H1 (cell line): ENCODE measurements around the gene HSH2D. TPM values are rescaled to one million over a fixed set of nuclear protein-coding genes. Genes with fewer than 3 reads are reported as not detected.

Experiments used
- CTCF ChIA-PET: fragments of 300-600 bp; sonication (Branson Sonifier 250); formaldehyde crosslinking; loops from one replicate; lab custom pipeline; 2021; ENCODE audit not compliant: partially characterized antibody; lab: Charles Lee
- POLR2A ChIA-PET: fragments of 300-600 bp; sonication (Branson Sonifier 250); formaldehyde crosslinking; loops from one replicate; lab custom pipeline; 2021; ENCODE audit warnings: inconsistent platforms; ENCODE audit not compliant: partially characterized antibody; lab: Charles Lee
- DNase-seq, 2 experiments: peaks; one replicate each; pipeline versions ENCODE4 v3.0.0 to v3.0.0-alpha.2; 2010 to 2022; ENCODE audit warnings: low spot score in 2 of 2, low read depth in 1 of 2, mixed read lengths in 1 of 2
- FAIRE-seq: peaks from 2 replicates; lab custom pipeline; 2011; peaks lifted over from hg19 to GRCh38; lab: Jason Lieb, UNC
- H2AFZ ChIP-seq: 2 replicates; pipeline ENCODE4 v1.8.1; 2012; ENCODE audit warnings: low read length, inconsistent platforms
- H2AK5ac ChIP-seq: 2 replicates; pipeline ENCODE4 v1.6.1; 2013; ENCODE audit warnings: low read depth, low read length
- H2BK120ac ChIP-seq: replicated peaks from 2 replicates; pipeline ENCODE3; 2013; ENCODE audit warnings: low read depth, low read length, inconsistent platforms
- H2BK12ac ChIP-seq: 2 replicates; pipeline ENCODE4 v1.6.1; 2013; ENCODE audit warnings: low read depth, low read length
- H2BK15ac ChIP-seq: 2 replicates; pipeline ENCODE4 v1.6.1; 2013; ENCODE audit warnings: low read length
- H2BK20ac ChIP-seq: 2 replicates; pipeline ENCODE4 v1.6.1; 2013; ENCODE audit warnings: low read length
- H2BK5ac ChIP-seq: 2 replicates; pipeline ENCODE4 v1.6.1; 2013; ENCODE audit warnings: low read depth, low read length
- H3K14ac ChIP-seq: 2 replicates; pipeline ENCODE4 v1.6.1; 2013; ENCODE audit warnings: inconsistent platforms; ENCODE audit not compliant: insufficient read length
- H3K18ac ChIP-seq: 2 replicates; pipeline ENCODE4 v1.6.1; 2013; ENCODE audit warnings: low read length; ENCODE audit errors: extremely low read depth
- H3K23ac ChIP-seq: 2 replicates; pipeline ENCODE4 v1.6.1; 2013; ENCODE audit warnings: inconsistent platforms; ENCODE audit not compliant: insufficient read length
- H3K23me2 ChIP-seq: 2 replicates; pipeline ENCODE4 v1.6.1; 2013; ENCODE audit warnings: low read depth, low read length
- H3K27ac ChIP-seq: 2 replicates; pipeline ENCODE4 v1.6.1; 2011; ENCODE audit warnings: low read depth, low read length, inconsistent platforms
- H3K27me3 ChIP-seq, 4 experiments: replicated peaks in 1 of 4; 1 replicate in 1 of 4; 2 replicates in 3 of 4; pipeline versions ENCODE4 v1.6.1 to v1.8.1; 2011 to 2013; ENCODE audit warnings: low read length in 3 of 4, mild to moderate bottlenecking in 3 of 4, inconsistent platforms in 2 of 4, mixed read lengths in 2 of 4, moderate library complexity in 1 of 4; ENCODE audit not compliant: control insufficient read depth in 3 of 4, insufficient read depth in 3 of 4; ENCODE audit errors: extremely low read depth in 1 of 4
- H3K36me3 ChIP-seq, 4 experiments: 2 replicates each; pipeline versions ENCODE4 v1.6.1 to v1.8.1; 2011 to 2013; ENCODE audit warnings: mild to moderate bottlenecking in 4 of 4, low read length in 3 of 4, moderate library complexity in 2 of 4, control low read depth in 1 of 4, inconsistent platforms in 1 of 4; ENCODE audit not compliant: insufficient read depth in 4 of 4, control insufficient read depth in 2 of 4
- H3K4ac ChIP-seq: replicated peaks from 2 replicates; pipeline ENCODE3; 2013; ENCODE audit warnings: low read length, low read depth, mixed read lengths, inconsistent platforms; ENCODE audit not compliant: insufficient read length
- H3K4me1 ChIP-seq, 4 experiments: replicated peaks in 1 of 4; 1 replicate in 1 of 4; 2 replicates in 3 of 4; pipeline versions ENCODE4 v1.6.1 to v1.8.1; 2011 to 2013; ENCODE audit warnings: low read length in 3 of 4, inconsistent platforms in 2 of 4, mixed read lengths in 1 of 4; ENCODE audit not compliant: insufficient read depth in 4 of 4, control insufficient read depth in 3 of 4
- H3K4me2 ChIP-seq, 2 experiments: 2 replicates each; pipeline versions ENCODE4 v1.6.1 to v1.8.1; 2011 to 2013; ENCODE audit warnings: low read depth in 2 of 2, low read length in 2 of 2, control low read depth in 1 of 2, inconsistent platforms in 1 of 2, mild to moderate bottlenecking in 1 of 2; ENCODE audit not compliant: insufficient read depth in 1 of 2
- H3K4me3 ChIP-seq, 4 experiments: fragments of 200-600, 300-600 bp in 1 of 4; sonication (generic), shearing (Covaris generic), sonication (Bioruptor Twin) in 1 of 4; 2 replicates each; pipeline versions ENCODE4 v1.5.1 to v1.8.1; 2011 to 2016; ENCODE audit warnings: low read length in 4 of 4, low read depth in 3 of 4, control low read depth in 2 of 4, inconsistent platforms in 2 of 4, mild to moderate bottlenecking in 2 of 4, mixed read lengths in 1 of 4, moderate library complexity in 1 of 4; ENCODE audit not compliant: insufficient read depth in 2 of 4; ENCODE audit errors: extremely low read depth in 1 of 4
- H3K56ac ChIP-seq: replicated peaks from 2 replicates; pipeline ENCODE3; 2013; ENCODE audit warnings: low read depth, mild to moderate bottlenecking, mixed read lengths, low read length, inconsistent platforms; ENCODE audit not compliant: insufficient read length
- H3K79me1 ChIP-seq: 2 replicates; pipeline ENCODE4 v1.6.1; 2013; ENCODE audit warnings: low read depth, low read length, control low read depth
- H3K79me2 ChIP-seq, 2 experiments: 2 replicates each; pipeline versions ENCODE4 v1.6.1 to v1.8.1; 2012 to 2013; ENCODE audit warnings: low read length in 2 of 2, mild to moderate bottlenecking in 2 of 2, inconsistent platforms in 1 of 2; ENCODE audit not compliant: insufficient read depth in 2 of 2, control insufficient read depth in 1 of 2
- H3K9ac ChIP-seq, 4 experiments: replicated peaks in 1 of 4; 1 replicate in 1 of 4; 2 replicates in 3 of 4; pipeline versions ENCODE4 v1.6.1 to v1.8.1; 2011 to 2013; ENCODE audit warnings: low read depth in 3 of 4, low read length in 3 of 4, control low read depth in 2 of 4, mild to moderate bottlenecking in 2 of 4, moderate library complexity in 2 of 4, inconsistent platforms in 1 of 4; ENCODE audit errors: extremely low read depth in 1 of 4
- H3K9me3 ChIP-seq, 2 experiments: 2 replicates each; pipeline versions ENCODE4 v1.6.1 to v1.8.1; 2012 to 2013; ENCODE audit warnings: mild to moderate bottlenecking in 2 of 2, moderate library complexity in 2 of 2, control low read depth in 1 of 2, inconsistent platforms in 1 of 2, low read depth in 1 of 2, low read length in 1 of 2, mixed read lengths in 1 of 2; ENCODE audit not compliant: insufficient read depth in 2 of 2
- H4K20me1 ChIP-seq, 2 experiments: replicated peaks in 1 of 2; 2 replicates each; pipeline versions ENCODE3 to v1.8.1; 2011 to 2013; ENCODE audit warnings: inconsistent platforms in 2 of 2, low read length in 2 of 2, mild to moderate bottlenecking in 1 of 2; ENCODE audit not compliant: insufficient read depth in 2 of 2, control insufficient read depth in 1 of 2
- H4K5ac ChIP-seq: 2 replicates; pipeline ENCODE4 v1.6.1; 2013; ENCODE audit warnings: low read length, low read depth, mixed read lengths, inconsistent platforms; ENCODE audit not compliant: insufficient read length
- H4K8ac ChIP-seq: 2 replicates; pipeline ENCODE4 v1.8.0; 2013; ENCODE audit warnings: mild to moderate bottlenecking, moderate library complexity, low read length, inconsistent platforms; ENCODE audit not compliant: insufficient read depth; ENCODE audit errors: extremely low read depth
- H4K91ac ChIP-seq: replicated peaks from 2 replicates; pipeline ENCODE3; 2013; ENCODE audit warnings: low read length, mixed read lengths, inconsistent platforms; ENCODE audit not compliant: insufficient read length
- ATF3 ChIP-seq: IDR thresholded peaks from 2 replicates; pipeline ENCODE4 v1.6.1; 2011; ENCODE audit warnings: low read depth, mild to moderate bottlenecking, low read length; ENCODE audit not compliant: insufficient read depth
- BACH1 ChIP-seq: IDR thresholded peaks from 2 replicates; pipeline ENCODE4 v1.6.1; 2012; ENCODE audit warnings: low read length, improper control_type of control experiment
- CREB1 ChIP-seq: IDR thresholded peaks from 2 replicates; pipeline ENCODE4 v1.6.1; 2012; ENCODE audit warnings: inconsistent platforms
- GTF2F1 ChIP-seq: IDR thresholded peaks from 2 replicates; pipeline ENCODE4 v1.6.1; 2012; ENCODE audit warnings: low read depth, low read length, improper control_type of control experiment, borderline replicate concordance
- KDM1A ChIP-seq: fragments of 200-600, 300-600 bp; sonication (generic); IDR thresholded peaks from 2 replicates; pipeline ENCODE4 v1.7.1; 2016; ENCODE audit warnings: mild to moderate bottlenecking, low read length, borderline replicate concordance
- NANOG ChIP-seq: IDR thresholded peaks from 2 replicates; pipeline ENCODE4 v1.6.1; 2011; ENCODE audit warnings: low read length, low read depth, mild to moderate bottlenecking, inconsistent platforms; ENCODE audit not compliant: insufficient read depth, poor library complexity, severe bottlenecking
- POU5F1 ChIP-seq: IDR thresholded peaks from 2 replicates; pipeline ENCODE4 v1.6.1; 2011; ENCODE audit warnings: low read depth, mild to moderate bottlenecking, low read length, moderate library complexity
- SIRT6 ChIP-seq: IDR thresholded peaks from one replicate; pipeline ENCODE4 v1.7.1; 2012; ENCODE audit warnings: low read length, inconsistent platforms
- SP2 ChIP-seq: IDR thresholded peaks from 2 replicates; pipeline ENCODE4 v1.6.1; 2012; ENCODE audit warnings: mild to moderate bottlenecking, low read length, inconsistent platforms
- TAF1 ChIP-seq: IDR thresholded peaks from 2 replicates; pipeline ENCODE4 v1.6.1; 2011; ENCODE audit warnings: mild to moderate bottlenecking, low read depth, low read length
- WGBS, 2 experiments: shearing (Covaris generic) in 1 of 2; methylation state at CpG; one replicate each; pipeline versions ENCODE4 v1.1.6 to v1.1.7; 2013 to 2015; ENCODE audit warnings: low lambda C conversion rate in 2 of 2, mixed read lengths in 2 of 2, inconsistent platforms in 1 of 2, low coverage in 1 of 2, missing lambda C conversion rate in 1 of 2; ENCODE audit not compliant: insufficient replicate concordance in 2 of 2, insufficient coverage in 1 of 2, insufficient read length in 1 of 2; ENCODE audit errors: extremely low coverage in 1 of 2, missing lambda C conversion rate in 1 of 2; 5-methylcytosine and 5-hydroxymethylcytosine counted together
- polyA plus RNA-seq, 7 experiments: library from polyadenylated mRNA; depleted of rRNA in 3 of 7; stranded (reverse) in 5 of 7; unstranded in 2 of 7; fragments of >200 nt in 5 of 7; fragments of 200-250 nt in 2 of 7; gene quantifications; 1 replicate in 5 of 7; 2 replicates in 1 of 7; 4 replicates in 1 of 7; pipeline versions ENCODE4 v1.2.1 to v1.2.3, GENCODE V29; 2011 to 2013; ENCODE audit warnings: missing spikeins in 2 of 7, mixed read lengths in 2 of 7
- total RNA-seq: library from RNA; stranded (reverse); fragmentation: NEBNext Ultra II Directional; extraction: Animal tissue kit (Norgen Biotek cat#: 25700); gene quantifications from 2 replicates; pipeline ENCODE4 v1.2.1, GENCODE V29; 2021

HSH2D gene
- total and polyA plus RNA-seq, 2 of the 8 experiments (the other 6 are each of a cell fraction or from before 2014, with no cell fraction given): 0.67 to 1.6 TPM

DNA sequence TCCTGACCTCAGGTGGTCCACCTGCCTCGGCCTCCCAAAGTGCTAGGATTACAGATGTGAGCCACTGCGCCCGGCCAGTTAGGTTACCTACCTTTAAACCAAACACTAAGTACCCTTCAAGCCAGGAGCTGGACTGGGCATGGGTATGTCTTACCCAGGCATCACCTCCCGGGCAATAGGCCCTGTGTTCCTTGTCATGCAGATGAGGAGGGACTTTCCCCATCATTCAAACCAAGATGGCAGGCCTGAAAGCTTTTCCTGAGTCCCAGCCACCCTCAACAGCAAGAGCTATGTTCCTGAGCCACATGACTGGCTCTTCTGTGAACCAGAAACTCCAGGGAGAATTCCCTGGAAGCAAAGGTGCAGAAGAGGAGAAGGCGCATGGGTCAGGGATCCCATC lies 22.3 kb upstream of the HSH2D start:
- no peak overlapping the region for H3K9ac ChIP-seq
- no peak overlapping the region for H3K23ac ChIP-seq
- H2BK12ac ChIP-seq: no peak overlapping the region
- peaks cover 32 to 55% (median 48%) of the 10 kb centered on the region in 4 experiments for H3K36me3 ChIP-seq
- H3K4me3 ChIP-seq: no peak overlapping the region
- ChIA-PET CTCF (no interaction called here), POLR2A (interaction anchor here (0.8 to 2.8 kb wide), 2 partner anchors 16 to 35 kb away, joined by 3 to 9 read pairs; no protein-coding TSS in a partner anchor)
- H3K4me1 ChIP-seq: no peaks in the 10 kb centered on the region
- no peak overlapping the region for H2BK5ac ChIP-seq
- peaks cover 0 to 6% of the 10 kb centered on the region in 2 experiments; a peak in 1 of 4 replicates for H3K79me2 ChIP-seq
- H3K27ac ChIP-seq: no peak overlapping the region; the same call in 1 of the 2 replicates
- no peaks in the 10 kb centered on the region; the same call in 1 of the 2 replicates for H3K79me1 ChIP-seq
- H3K27me3 ChIP-seq: no peaks in the 10 kb centered on the region
- WGBS, 2 experiments: 82% methylated on average over 5 of the region's 5 CpGs; no CpG with 5 or more reads in 1 of the 2 experiments
- no peak overlapping the region for H3K56ac ChIP-seq
- H3K23me2 ChIP-seq: no peaks in the 10 kb centered on the region
- no peak overlapping the region for H2BK20ac ChIP-seq
- H3K4me2 ChIP-seq: no peak overlapping the region
- H2AK5ac ChIP-seq: no peak overlapping the region
- H2BK120ac ChIP-seq: no peak overlapping the region
- FAIRE-seq (no peak), DNase-seq (no peak)
- H3K18ac ChIP-seq: no peak overlapping the region
- no peak overlapping the region for H2AFZ ChIP-seq
- TF ChIP-seq GTF2F1 (no peak), KDM1A (no peak), ATF3 (no peak), SP2 (no peak), BACH1 (no peak), NANOG (no peak), TAF1 (no peak), CREB1 (no peak), POU5F1 (no peak), SIRT6 (no peak)
- no peak overlapping the region for H2BK15ac ChIP-seq
- H4K20me1 ChIP-seq: peaks cover 6 to 20% of the 10 kb centered on the region in 2 experiments
- H3K9me3 ChIP-seq: no peaks in the 10 kb centered on the region
- H4K91ac ChIP-seq: no peak overlapping the region
- H4K8ac ChIP-seq: no peak overlapping the region
- H4K5ac ChIP-seq: no peak overlapping the region
- no peak overlapping the region for H3K4ac ChIP-seq
- H3K14ac ChIP-seq: no peak overlapping the region
